Measurements from ENCODE around the gene ATRAID.

The ATRAID gene

GRCh38 chr2:27250652-27251379, 39.0 kb downstream of the ATRAID start:
- DNase-seq (ENCODE audit: low spot score), result no peak

GRCh38 chr2:27251766-27252165, 39.9 kb downstream of the ATRAID start:
- DNase-seq (ENCODE audit: low spot score), result no peak

GRCh38 chr2:27255187-27255586, 43.3 kb downstream of the ATRAID start:
- no peak for DNase-seq (ENCODE audit: low spot score)

- DNase-seq (ENCODE audit: low spot score), result no peak
These were observed 43.8 kb downstream of the ATRAID start for GRCh38 chr2:27255660-27256059.

GRCh38 chr2:27256855-27257454, 45.1 kb downstream of the ATRAID start:
- no peak for DNase-seq (ENCODE audit: low spot score)

GRCh38 chr2:27258051-27258450, 46.2 kb downstream of the ATRAID start:
- DNase-seq (ENCODE audit: low spot score), result no peak

- DNase-seq (ENCODE audit: low spot score), result no peak
These were observed 49.5 kb downstream of the ATRAID start for GRCh38 chr2:27261241-27261925.

- peak; percentile 54 for DNase-seq (ENCODE audit: low spot score)
These were observed 50.1 kb downstream of the ATRAID start for GRCh38 chr2:27261926-27262298.

GRCh38 chr2:27262379-27263286, 50.8 kb downstream of the ATRAID start, which contains the start of gene SLC30A3:
SLC30A3 (minus strand) TSS chr2:27263047; CDS start chr2:27262906, 141 bp downstream.
- DNase-seq (ENCODE audit: low spot score), result peak; percentile 67

GRCh38 chr2:27263287-27264252, 51.7 kb downstream of the ATRAID start:
- peak; percentile 55 for DNase-seq (ENCODE audit: low spot score)

- DNase-seq (ENCODE audit: low spot score), result peak; percentile 59
These were observed 52.5 kb downstream of the ATRAID start for GRCh38 chr2:27264253-27264752.

GRCh38 chr2:27264753-27265535, 53.1 kb downstream of the ATRAID start:
- peak; percentile 87 for DNase-seq (ENCODE audit: low spot score)

GRCh38 chr2:27265536-27265870, 53.7 kb downstream of the ATRAID start:
- no peak for DNase-seq (ENCODE audit: low spot score)
